IPS-NIHi11 (cell line): ENCODE data around the gene KRT83.
"Not testable (repeated sequence)": the region's sequence is repeated elsewhere in the genome, so short reads cannot be mapped to it uniquely, and the experiment has no call there.

Experiments
- DNase-seq: peaks from one replicate; pipeline ENCODE4 v3.0.0; 2012; ENCODE audit warnings: mixed read lengths, low spot score

Gene KRT83

GRCh38 chr12:52286857-52287785 lies 34.1 kb downstream of the KRT83 start:
- not testable (repeated sequence) for DNase-seq

DNA sequence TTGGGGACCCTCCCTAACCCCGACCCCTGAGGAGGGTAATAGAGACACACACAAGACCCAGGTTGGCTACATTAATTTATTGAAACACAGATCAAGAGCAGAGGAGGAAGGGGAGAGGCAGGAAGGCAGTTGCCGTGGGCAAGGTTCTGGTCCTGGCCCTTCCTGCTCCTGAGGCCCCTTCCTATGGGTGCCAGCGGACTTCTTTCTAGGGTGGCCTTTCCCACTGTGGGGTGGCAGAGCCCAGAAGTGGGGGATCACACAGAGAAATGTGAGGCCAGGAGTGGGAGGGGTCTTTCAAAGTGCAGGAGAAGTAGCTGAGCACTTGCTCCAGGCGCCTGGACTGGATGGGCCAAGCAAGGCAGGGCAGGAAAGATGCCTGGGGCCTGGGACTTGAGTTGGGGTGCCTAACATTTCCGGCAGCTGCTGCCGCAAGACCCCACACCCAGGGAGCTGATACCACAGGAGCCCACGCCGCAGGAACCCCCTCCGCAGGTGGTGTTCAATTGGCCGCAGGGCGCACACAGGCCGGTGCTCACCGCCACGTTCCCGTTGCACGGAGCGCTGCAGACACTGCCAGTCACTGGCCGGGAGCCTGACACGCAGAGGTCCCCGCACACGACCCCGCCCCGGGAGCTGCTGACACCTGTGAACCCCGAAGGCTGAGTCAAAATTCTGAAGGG lies 35.2 kb downstream of the KRT83 start:
- no peak for DNase-seq

DNA sequence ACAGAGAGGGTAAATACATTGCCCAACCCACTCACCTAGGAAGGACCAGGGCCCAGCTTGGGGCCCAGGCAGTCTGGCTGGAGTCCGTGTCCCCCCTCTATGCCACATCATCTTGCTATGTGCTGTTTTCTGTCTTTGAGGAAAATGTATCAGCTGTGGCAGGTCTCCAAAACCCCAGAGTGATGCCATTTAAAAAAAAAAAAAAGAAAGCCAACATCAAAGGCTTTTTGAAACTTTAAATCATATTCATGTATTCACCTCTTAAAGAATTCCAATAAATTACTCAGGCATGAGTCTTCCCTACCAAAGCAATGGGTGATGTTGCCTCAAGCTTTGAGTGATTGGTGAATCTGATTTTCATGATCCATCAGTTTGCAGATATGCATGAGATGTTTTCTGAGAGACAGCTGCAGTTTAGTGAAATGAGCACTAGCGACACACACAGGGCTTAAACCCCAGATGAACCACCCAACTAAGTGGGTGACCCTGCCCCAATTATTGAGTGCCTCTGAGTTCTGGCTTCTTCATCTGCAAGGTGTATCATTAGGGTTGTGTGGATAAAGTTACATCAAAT lies 35.9 kb downstream of the KRT83 start:
- DNase-seq = no peak

DNA sequence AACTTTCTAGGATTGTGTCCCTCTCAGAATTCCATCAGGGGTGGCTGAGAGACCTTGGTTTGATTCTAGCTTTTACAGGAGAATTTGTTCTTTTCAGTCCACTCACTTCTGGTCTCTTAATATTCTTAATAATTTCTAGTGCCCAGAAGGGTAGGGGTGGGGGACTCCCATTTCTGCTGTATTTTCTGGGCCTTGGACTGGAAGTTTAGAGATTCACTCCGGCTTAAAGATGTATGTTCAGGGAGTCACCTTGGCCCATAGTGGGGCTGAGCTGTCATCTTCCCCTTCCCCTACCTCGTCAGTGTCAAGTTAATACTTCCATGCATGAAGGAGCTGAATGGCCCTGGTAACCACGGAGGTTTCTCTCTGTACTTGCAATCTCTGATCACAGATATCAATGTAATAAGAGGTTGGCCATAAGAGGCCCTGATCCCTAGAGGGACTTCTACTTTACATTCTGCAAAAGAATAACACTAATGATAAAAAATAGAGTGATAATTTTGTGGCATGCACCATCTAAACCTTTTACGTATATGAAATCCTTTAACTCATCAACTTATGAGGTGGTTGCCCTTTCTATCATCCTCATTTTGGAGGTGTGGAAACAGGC lies 36.5 kb downstream of the KRT83 start:
- DNase-seq = no peak

- peak; percentile 54 for DNase-seq
These were observed 40.2 kb downstream of the KRT83 start for GRCh38 chr12:52280796-52281560.

- peak; percentile 52 for DNase-seq
These were observed 40.8 kb downstream of the KRT83 start for GRCh38 chr12:52280319-52280795.

DNA sequence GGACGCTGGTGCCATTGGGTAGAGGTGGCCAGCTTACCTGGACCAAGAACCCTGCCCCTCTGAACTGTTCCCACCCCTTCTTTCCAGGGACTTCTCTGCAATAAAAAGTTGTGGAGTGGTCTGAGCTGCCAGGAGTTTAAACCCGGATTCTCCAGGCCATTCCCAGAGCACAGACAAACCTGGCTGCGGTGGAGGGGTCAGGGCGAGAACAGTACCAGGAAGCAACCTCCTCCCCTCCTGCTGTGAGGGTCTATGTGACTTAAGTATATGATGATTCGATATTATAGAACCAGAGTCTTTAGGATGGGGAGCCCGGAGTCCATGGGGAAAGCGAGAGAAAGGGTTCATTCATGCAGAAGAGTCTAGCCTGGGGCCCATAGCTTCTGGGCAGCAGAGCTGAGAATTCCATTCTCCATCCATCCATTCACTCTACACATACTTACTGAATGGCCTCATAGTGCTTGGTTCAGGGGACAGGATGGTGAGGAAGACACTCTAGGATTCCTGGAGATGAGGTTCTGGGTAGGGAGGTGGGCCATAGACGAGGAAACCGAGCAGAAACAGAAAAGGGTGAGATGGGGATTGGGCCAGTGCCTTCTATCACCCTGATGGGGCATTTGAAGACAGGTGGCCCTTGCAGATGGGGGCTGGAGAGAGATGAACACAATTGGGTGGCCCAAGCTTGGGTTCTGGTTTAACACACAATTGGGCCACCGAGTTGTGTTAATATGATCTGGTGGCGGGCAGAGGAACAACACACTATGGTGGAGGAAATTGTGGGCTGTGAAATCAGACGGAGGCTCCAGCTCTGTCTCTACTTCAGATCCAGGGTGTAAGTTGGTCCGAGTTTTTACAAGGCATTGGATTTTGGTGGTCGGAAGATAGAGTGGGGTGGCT lies 41.5 kb downstream of the KRT83 start:
- no peak for DNase-seq

DNA sequence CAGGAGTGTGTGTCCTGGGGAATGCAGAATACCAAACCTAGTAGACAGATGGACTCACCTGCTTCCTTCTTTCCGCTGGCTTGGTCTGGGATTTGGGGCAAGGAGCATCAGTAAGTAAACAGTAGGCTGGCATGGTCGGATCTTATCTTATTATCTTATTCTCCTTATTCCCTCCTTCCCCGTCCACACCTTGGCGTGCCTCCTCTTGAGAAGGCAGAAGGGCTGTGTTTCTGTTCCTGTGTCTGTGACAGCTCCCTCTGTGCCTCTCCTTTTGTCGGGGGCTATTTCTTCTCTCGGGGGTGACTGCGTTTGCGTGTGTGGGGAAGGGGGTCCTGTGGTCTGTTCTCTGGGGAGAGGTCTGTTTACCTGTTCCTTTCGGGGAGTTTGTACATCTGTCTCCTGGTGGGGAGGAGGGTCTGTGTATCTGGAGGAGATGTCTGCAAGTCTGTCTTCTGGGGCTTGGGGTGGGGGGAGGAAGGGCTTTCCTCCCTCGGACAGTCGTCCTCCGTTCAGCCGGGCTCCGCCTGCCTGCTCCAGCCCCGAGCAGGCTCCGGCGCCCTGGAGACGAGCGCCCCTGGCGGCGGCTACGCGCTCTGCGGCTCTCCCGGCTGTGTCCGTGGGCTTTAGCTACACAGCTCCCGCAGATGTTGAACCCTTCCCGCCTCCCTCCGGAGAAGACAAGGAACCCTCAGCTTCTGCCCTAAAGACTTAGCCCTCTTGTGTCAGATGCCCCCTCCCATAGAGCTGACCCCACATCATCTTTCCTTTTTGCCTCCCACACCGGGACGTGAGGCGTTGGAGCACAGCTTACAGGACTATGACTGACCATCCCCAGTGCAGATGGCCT lies 42.4 kb downstream of the KRT83 start:
- peak; percentile 95 for DNase-seq

- DNase-seq = no peak
These were observed 43.5 kb downstream of the KRT83 start for GRCh38 chr12:52277486-52278245.

- DNase-seq = no peak
These were observed 45.5 kb downstream of the KRT83 start for GRCh38 chr12:52275686-52276085.

GRCh38 chr12:52274521-52275120 lies 46.6 kb downstream of the KRT83 start, which contains the start of gene KRT86:
TSS of gene KRT86 (plus strand) at chr12:52274645. CDS start at chr12:52301917, 27,272 bp downstream.
- DNase-seq = no peak

GRCh38 chr12:52271158-52271557 lies 50.0 kb downstream of the KRT83 start:
- DNase-seq = no peak

- no peak for DNase-seq
These were observed 50.6 kb downstream of the KRT83 start for GRCh38 chr12:52270541-52271070.

GRCh38 chr12:52268212-52268611 lies 53.0 kb downstream of the KRT83 start:
- no peak for DNase-seq

GRCh38 chr12:52267699-52268098 lies 53.5 kb downstream of the KRT83 start:
- DNase-seq = no peak

DNA sequence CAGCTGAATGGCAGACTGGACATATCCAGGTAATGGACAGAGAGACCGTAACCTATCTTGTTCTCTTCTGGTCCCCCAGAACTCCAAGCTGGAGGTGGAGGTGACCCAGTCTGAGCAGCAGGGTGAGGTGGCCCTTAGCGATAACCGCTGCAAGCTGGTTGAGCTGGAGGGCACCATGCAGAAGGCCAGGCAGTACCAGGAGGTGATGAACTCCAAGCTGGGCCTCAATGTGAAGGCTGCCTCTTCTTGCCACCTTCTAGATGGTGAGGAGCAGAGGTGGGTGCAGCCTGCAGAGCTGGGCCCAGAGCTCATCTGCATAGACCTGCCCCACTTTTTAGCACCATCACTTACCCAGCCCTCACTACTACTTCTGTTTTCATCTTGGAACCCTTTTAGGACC lies 53.9 kb downstream of the KRT83 start:
- DNase-seq = no peak

- DNase-seq = no peak
These were observed 54.7 kb downstream of the KRT83 start for GRCh38 chr12:52266514-52266913.

- no peak for DNase-seq
These were observed 56.8 kb downstream of the KRT83 start for GRCh38 chr12:52264435-52264825.
